Measurements from ENCODE around the gene BMP5.

- TF ChIP-seq, protein P1, sequence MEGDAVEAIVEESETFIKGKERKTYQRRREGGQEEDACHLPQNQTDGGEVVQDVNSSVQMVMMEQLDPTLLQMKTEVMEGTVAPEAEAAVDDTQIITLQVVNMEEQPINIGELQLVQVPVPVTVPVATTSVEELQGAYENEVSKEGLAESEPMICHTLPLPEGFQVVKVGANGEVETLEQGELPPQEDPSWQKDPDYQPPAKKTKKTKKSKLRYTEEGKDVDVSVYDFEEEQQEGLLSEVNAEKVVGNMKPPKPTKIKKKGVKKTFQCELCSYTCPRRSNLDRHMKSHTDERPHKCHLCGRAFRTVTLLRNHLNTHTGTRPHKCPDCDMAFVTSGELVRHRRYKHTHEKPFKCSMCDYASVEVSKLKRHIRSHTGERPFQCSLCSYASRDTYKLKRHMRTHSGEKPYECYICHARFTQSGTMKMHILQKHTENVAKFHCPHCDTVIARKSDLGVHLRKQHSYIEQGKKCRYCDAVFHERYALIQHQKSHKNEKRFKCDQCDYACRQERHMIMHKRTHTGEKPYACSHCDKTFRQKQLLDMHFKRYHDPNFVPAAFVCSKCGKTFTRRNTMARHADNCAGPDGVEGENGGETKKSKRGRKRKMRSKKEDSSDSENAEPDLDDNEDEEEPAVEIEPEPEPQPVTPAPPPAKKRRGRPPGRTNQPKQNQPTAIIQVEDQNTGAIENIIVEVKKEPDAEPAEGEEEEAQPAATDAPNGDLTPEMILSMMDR (IDR thresholded peaks at IDR 0.05; ENCODE audit: control extremely low read depth in 1 of 3, insufficient read depth in 1 of 3, low read depth in 1 of 3, low read length in 3 of 3), result no peak
- no peak for TF ChIP-seq ATF3 (IDR thresholded peaks at IDR 0.05; ENCODE audit: insufficient read depth, low read depth, low read length)
- no peak for TF ChIP-seq EP300 (IDR thresholded peaks at IDR 0.05; ENCODE audit: borderline replicate concordance in 1 of 2, low read depth in 2 of 2, low read length in 2 of 2)
- no peak for TF ChIP-seq MAX (IDR thresholded peaks at IDR 0.05)
- TF ChIP-seq POU5F1 (IDR thresholded peaks at IDR 0.05; ENCODE audit: low read depth, low read length), result no peak
- no peak for TF ChIP-seq CHD2 (IDR thresholded peaks at IDR 0.05; ENCODE audit: low read length)
- TF ChIP-seq POLR2A (IDR thresholded peaks at IDR 0.05; ENCODE audit: control extremely low read depth in 1 of 2, low read depth in 2 of 2, low read length in 2 of 2), result no peak
- TF ChIP-seq CBX5 (IDR thresholded peaks at IDR 0.05; ENCODE audit: low read depth, low read length), result no peak
- TF ChIP-seq JUND (IDR thresholded peaks at IDR 0.05; ENCODE audit: low read length), result no peak
- TF ChIP-seq RFX5 (IDR thresholded peaks at IDR 0.05; ENCODE audit: borderline replicate concordance, low read depth, low read length), result no peak
Observed at GRCh38 chr6:55918639-55919038, 43.2 kb upstream of the BMP5 start.
